Right lobe of liver (tissue), 4 donors: ENCODE measurements around the gene CENPF.

Experiments
- CTCF ChIP-seq, 4 donors: fragments of 200-600 bp in 3 of 4; fragments of 450-650 bp in 1 of 4; IDR thresholded peaks; one replicate each; pipeline versions ENCODE4 v1.5.1 to v1.8.0; 2016 to 2022; ENCODE audit warnings: antibody characterized with exemption in 4 of 4, mild to moderate bottlenecking in 2 of 4
- POLR2A ChIP-seq: fragments of 450-650 bp; IDR thresholded peaks from one replicate; pipeline ENCODE4 v1.6.1; 2017; ENCODE audit warnings: antibody characterized with exemption, mild to moderate bottlenecking
- donor health status: DM: no; HTN: no; CAD: no.
- donor health status: DM: no; HTN: no; CAD: no.
- donor health status: DM: no; HTN: yes; CAD: no.

GRCh38 chr1:214633686-214634085 is 30.7 kb downstream of the CENPF start:
- no peak for TF ChIP-seq CTCF (IDR thresholded peaks at IDR 0.05)
- TF ChIP-seq POLR2A, result no peak
